MCF 10A (cell line): ENCODE measurements around the gene SLC51A. TPM values are rescaled to one million over a fixed set of nuclear protein-coding genes. Genes with fewer than 3 reads are reported as not detected.

Experiments used
- BruUV-seq: library from RNA; stranded (reverse); fragments of 400-500 nt; replicated peaks from 2 replicates; lab custom pipeline; 2021; lab: Mats Ljungman, UMichigan
- CTCF ChIA-PET: fragments of 300-600 bp; sonication (Branson Sonifier 250); formaldehyde crosslinking; extraction: SDS; loops from one replicate; lab custom pipeline; 2021; ENCODE audit warnings: antibody characterized with exemption, inconsistent platforms; lab: Yijun Ruan, JAX
- POLR2A ChIA-PET: fragments of 300-600, 350-650 bp; sonication (Branson Sonifier 250); formaldehyde crosslinking; extraction: SDS; loops from one replicate; lab custom pipeline; 2020; ENCODE audit warnings: antibody characterized with exemption, inconsistent platforms; lab: Yijun Ruan, JAX
- DNase-seq: peaks from one replicate; pipeline ENCODE4 v3.0.0-alpha.2; 2018; ENCODE audit not compliant: unreplicated experiment
- H3K27ac Mint-ChIP-seq: one replicate; pipeline ENCODE4 v1.8.0; 2022; ENCODE audit warnings: mild to moderate bottlenecking, low read depth, mixed read lengths; ENCODE audit not compliant: unreplicated experiment
- H3K27me3 Mint-ChIP-seq: one replicate; pipeline ENCODE4 v1.8.0; 2022; ENCODE audit warnings: mixed read lengths; ENCODE audit not compliant: insufficient read depth, unreplicated experiment
- H3K36me3 Mint-ChIP-seq: one replicate; pipeline ENCODE4 v1.8.0; 2022; ENCODE audit warnings: mild to moderate bottlenecking, moderate library complexity, mixed read lengths; ENCODE audit not compliant: insufficient read depth, unreplicated experiment
- H3K4me1 Mint-ChIP-seq: one replicate; pipeline ENCODE4 v1.8.0; 2022; ENCODE audit warnings: mixed read lengths; ENCODE audit not compliant: insufficient read depth, unreplicated experiment
- H3K4me3 Mint-ChIP-seq: one replicate; pipeline ENCODE4 v1.8.0; 2022; ENCODE audit warnings: mild to moderate bottlenecking, moderate library complexity, mixed read lengths; ENCODE audit not compliant: unreplicated experiment
- H3K9me3 Mint-ChIP-seq: one replicate; pipeline ENCODE4 v1.8.0; 2022; ENCODE audit warnings: mixed read lengths; ENCODE audit not compliant: unreplicated experiment
- intact Hi-C: fragments of 100-400 bp; cut with micrococcal nuclease; formaldehyde crosslinking; loops from 2 replicates; pipeline ENCODE4 v1.14.1; 2022
- total RNA-seq: library from RNA; stranded (reverse); gene quantifications from 2 replicates; pipeline ENCODE4 v1.2.3, GENCODE V29; 2022
- TF ChIP-seq, protein P1 (sequence below): fragments of 200-600 bp; IDR thresholded peaks from one replicate; pipeline ENCODE4 v1.8.0; 2022; ENCODE audit warnings: antibody characterized with exemption, mild to moderate bottlenecking; ENCODE audit not compliant: unreplicated experiment

Gene SLC51A
- total RNA-seq, 1 experiment from 2014 or later, result not detected

DNA sequence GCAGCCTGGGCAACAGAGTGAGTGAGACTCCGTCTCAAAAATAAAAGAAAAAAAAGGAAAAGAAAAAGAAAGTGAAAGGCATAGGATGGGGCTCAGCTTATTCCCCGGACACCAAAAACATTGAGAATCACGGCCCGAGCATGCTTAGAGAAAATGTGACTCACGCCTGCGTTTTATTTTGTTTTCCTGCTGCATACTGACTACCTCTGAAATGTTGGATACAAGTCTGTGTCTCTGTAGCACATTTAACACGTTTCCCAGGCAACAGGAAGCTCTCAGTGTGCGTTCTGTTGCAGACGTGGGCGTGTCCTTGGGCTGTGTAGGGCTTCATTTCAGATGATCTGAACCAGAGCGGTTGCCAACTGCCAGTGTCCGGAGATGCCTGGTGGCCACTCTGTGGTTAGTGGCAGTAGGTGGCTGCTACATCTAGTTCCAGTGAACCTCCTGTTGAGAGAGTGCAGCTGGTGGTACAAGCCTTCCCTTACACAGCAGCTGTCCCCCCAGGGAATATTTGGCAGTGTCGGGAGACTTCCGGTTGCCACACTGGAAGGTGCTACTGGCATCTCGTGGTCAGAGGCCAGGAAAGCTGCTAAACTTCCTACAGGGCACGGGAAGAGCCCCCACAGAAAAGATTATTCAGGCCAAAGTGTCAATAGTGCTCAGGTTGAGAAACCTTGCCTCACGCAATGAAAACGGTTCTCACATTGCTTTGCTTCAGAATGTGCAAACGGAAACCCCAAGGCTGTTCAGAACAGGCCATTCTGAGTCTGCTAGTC is 3.0 kb downstream of the SLC51A start:
- Mint-ChIP-seq H3K27me3 (peaks cover 11% of the 10 kb centered on the region), H3K27ac (no peak overlapping the region), H3K9me3 (no peaks in the 10 kb centered on the region), H3K36me3 (no peaks in the 10 kb centered on the region), H3K4me1 (peaks cover 7% of the 10 kb centered on the region), H3K4me3 (no peak overlapping the region)
- intact Hi-C loops, result no loop called here
- CTCF ChIA-PET, result interaction anchor here (0.7 to 1.7 kb wide), 2 partner anchors 23 to 147 kb away, joined by 3 to 4 read pairs; no protein-coding TSS in a partner anchor
- peak; percentile 71 for DNase-seq
- POLR2A ChIA-PET, result interaction anchor here (0.6 kb wide), 2 partner anchors 19 to 225 kb away, joined by 3 read pairs; no protein-coding TSS in a partner anchor
- TF ChIP-seq, protein P1, sequence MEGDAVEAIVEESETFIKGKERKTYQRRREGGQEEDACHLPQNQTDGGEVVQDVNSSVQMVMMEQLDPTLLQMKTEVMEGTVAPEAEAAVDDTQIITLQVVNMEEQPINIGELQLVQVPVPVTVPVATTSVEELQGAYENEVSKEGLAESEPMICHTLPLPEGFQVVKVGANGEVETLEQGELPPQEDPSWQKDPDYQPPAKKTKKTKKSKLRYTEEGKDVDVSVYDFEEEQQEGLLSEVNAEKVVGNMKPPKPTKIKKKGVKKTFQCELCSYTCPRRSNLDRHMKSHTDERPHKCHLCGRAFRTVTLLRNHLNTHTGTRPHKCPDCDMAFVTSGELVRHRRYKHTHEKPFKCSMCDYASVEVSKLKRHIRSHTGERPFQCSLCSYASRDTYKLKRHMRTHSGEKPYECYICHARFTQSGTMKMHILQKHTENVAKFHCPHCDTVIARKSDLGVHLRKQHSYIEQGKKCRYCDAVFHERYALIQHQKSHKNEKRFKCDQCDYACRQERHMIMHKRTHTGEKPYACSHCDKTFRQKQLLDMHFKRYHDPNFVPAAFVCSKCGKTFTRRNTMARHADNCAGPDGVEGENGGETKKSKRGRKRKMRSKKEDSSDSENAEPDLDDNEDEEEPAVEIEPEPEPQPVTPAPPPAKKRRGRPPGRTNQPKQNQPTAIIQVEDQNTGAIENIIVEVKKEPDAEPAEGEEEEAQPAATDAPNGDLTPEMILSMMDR, result no peak
- no TSS peak for BruUV-seq

DNA sequence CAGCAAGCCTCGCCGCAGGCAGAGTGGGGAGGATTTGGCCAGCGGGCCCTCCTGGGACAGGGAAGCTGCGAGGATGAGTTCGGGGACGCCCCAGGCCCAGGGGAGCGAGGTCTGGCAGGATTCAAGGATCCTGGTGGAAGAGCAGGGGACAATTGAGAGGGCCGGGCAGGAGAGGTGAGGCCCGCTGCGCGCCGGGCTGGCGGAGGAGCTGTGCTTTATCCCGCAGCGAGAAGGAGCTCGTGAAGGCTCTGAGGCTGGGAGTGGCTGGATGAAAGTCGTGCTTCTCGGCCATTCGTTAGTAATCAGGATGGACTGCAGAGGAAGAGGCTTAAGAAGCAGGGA is 3.6 kb downstream of the SLC51A start:
- H3K27me3 Mint-ChIP-seq, result peaks cover 11% of the 10 kb centered on the region
- intact Hi-C loops, result no loop called here

DNA sequence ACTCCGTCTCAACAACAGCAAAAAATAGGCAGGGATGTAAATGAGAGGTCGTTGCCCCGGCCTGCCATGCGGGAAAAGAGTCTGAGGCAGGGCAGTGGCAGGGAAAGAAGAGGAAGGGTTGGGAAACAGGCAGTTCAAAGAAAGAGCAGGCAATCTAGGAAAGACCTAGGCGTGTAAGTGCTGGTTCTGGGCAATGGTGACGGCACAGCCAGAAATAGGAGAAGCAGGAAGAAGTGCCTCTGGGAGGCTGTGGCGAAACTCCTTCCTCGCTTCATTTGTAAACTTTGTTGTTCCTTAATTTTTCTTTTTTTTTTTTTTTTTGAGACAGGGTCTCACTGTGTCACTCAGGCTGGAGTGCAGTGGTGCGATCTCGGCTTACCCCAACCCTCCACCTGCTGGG is 4.3 kb downstream of the SLC51A start:
- ChIA-PET CTCF (interaction anchor here (0.6 to 1.7 kb wide), 3 partner anchors 24 to 470 kb away, joined by 3 to 6 read pairs (median 4); no protein-coding TSS in a partner anchor), POLR2A (interaction anchor here (0.6 kb wide), 1 partner anchor 43 kb away, joined by 3 read pairs; no protein-coding TSS in a partner anchor)
- intact Hi-C loops, result no loop called here
- H3K9me3 Mint-ChIP-seq, result no peaks in the 10 kb centered on the region
- no peak overlapping the region for H3K4me3 Mint-ChIP-seq
- no peaks in the 10 kb centered on the region for H3K36me3 Mint-ChIP-seq
- H3K27ac Mint-ChIP-seq, result no peak overlapping the region
- peaks cover 7% of the 10 kb centered on the region for H3K4me1 Mint-ChIP-seq
- BruUV-seq, result no TSS peak
- peaks cover 11% of the 10 kb centered on the region for H3K27me3 Mint-ChIP-seq
- TF ChIP-seq, protein P1, result no peak
- DNase-seq, result no peak

More for the DNA sequence above, 3.6 kb downstream of the SLC51A start:
- POLR2A ChIA-PET, result interaction anchor here (0.6 kb wide), 1 partner anchor 19 kb away, joined by 3 read pairs; no protein-coding TSS in a partner anchor
- CTCF ChIA-PET, result interaction anchor here (0.6 to 1.7 kb wide), 2 partner anchors 23 to 82 kb away, joined by 4 to 6 read pairs; no protein-coding TSS in a partner anchor
- no peaks in the 10 kb centered on the region for H3K9me3 Mint-ChIP-seq
- no peak overlapping the region for H3K27ac Mint-ChIP-seq
- no TSS peak for BruUV-seq
- TF ChIP-seq, protein P1, result no peak
- peaks cover 7% of the 10 kb centered on the region for H3K4me1 Mint-ChIP-seq
- H3K36me3 Mint-ChIP-seq, result no peaks in the 10 kb centered on the region
- no peak for DNase-seq
- H3K4me3 Mint-ChIP-seq, result no peak overlapping the region

DNA sequence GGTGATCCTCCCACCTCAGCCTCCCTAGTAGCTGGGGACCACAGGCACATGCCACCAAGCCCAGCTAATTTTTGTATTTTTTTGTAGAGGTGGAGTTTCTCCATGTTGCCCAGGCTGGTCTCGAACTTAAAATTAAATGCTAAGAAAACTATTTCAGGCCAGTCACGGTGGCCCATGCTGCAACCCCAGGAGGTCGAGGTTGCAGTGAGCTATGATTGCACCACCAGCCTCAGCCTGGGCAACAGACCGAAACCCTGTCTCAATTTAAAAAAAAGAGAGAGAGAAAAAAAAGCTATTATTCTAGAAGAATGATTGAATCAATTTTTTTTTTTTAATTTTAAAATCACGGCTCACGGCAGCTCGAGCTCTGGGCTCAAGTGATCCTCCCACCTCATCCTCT is 4.7 kb downstream of the SLC51A start:
- Mint-ChIP-seq H3K27ac (no peak overlapping the region), H3K9me3 (no peaks in the 10 kb centered on the region), H3K27me3 (peaks cover 11% of the 10 kb centered on the region), H3K36me3 (no peaks in the 10 kb centered on the region), H3K4me3 (no peak overlapping the region), H3K4me1 (peaks cover 7% of the 10 kb centered on the region)
- intact Hi-C loops, result no loop called here
- TF ChIP-seq, protein P1, result no peak
- DNase-seq, result no peak
- no TSS peak for BruUV-seq
- CTCF ChIA-PET, result interaction anchor here (0.6 to 1.7 kb wide), 3 partner anchors 14 to 470 kb away, joined by 3 to 4 read pairs (median 3); no protein-coding TSS in a partner anchor
- POLR2A ChIA-PET, result interaction anchor here (0.6 kb wide), 1 partner anchor 43 kb away, joined by 3 read pairs; no protein-coding TSS in a partner anchor
